Lower lobe of right lung (tissue), 2 donors: Measurements from ENCODE around the gene CIAO2B. TPM values are rescaled to one million over a fixed set of nuclear protein-coding genes. Genes with fewer than 3 reads are reported as not detected.
A peak's percentile ranks its signal among the peaks of the same experiment; 100 is the strongest.

Experiments used
- ATAC-seq, 2 donors: fragments of 200-7000 bp; cut with Tn5 transposase; one replicate each; pipeline ENCODE4 v1.9.1; 2020 to 2022; ENCODE audit warnings: mild to moderate bottlenecking in 2 of 2, moderate library complexity in 2 of 2
- DNase-seq: peaks from one replicate; pipeline ENCODE4 v3.0.0-alpha.2; 2020
- H3K27ac ChIP-seq: fragments of 200-600 bp; one replicate; pipeline ENCODE4 v1.8.0; 2022
- H3K27me3 ChIP-seq: fragments of 200-600 bp; one replicate; pipeline ENCODE4 v1.8.0; 2022; ENCODE audit warnings: low read depth
- H3K36me3 ChIP-seq: fragments of 200-600 bp; one replicate; pipeline ENCODE4 v1.8.0; 2022; ENCODE audit warnings: mild to moderate bottlenecking
- H3K4me1 ChIP-seq: fragments of 200-600 bp; one replicate; pipeline ENCODE4 v1.8.0; 2022
- H3K4me3 ChIP-seq: fragments of 200-600 bp; one replicate; pipeline ENCODE4 v1.8.0; 2022; ENCODE audit warnings: mild to moderate bottlenecking
- H3K9me3 ChIP-seq: fragments of 200-600 bp; one replicate; pipeline ENCODE4 v1.8.0; 2022
- CTCF ChIP-seq: fragments of 200-600 bp; IDR thresholded peaks from one replicate; pipeline ENCODE4 v1.8.0; 2022; ENCODE audit warnings: antibody characterized with exemption, mild to moderate bottlenecking
- intact Hi-C: fragments of 100-400 bp; cut with DNase I; formaldehyde crosslinking; loops from one replicate; pipeline ENCODE4 v1.11.0; 2022
- total RNA-seq: library from RNA; stranded (reverse); fragmentation: NEBNext Ultra II Directional; extraction: Animal tissue kit (Norgen Biotek cat#: 25700); gene quantifications from one replicate; pipeline ENCODE4 v1.2.1, GENCODE V29; 2021
- donor health status: DM: no; HTN: yes; CAD: no; lungs with severe emphysema.

The CIAO2B gene
- total RNA-seq, 1 donor from 2014 or later: 76.8 TPM

- Histone ChIP-seq H3K9me3 (no peaks in the 10 kb centered on the region), H3K36me3 (peaks cover 7% of the 10 kb centered on the region), H3K4me1 (peaks cover 15% of the 10 kb centered on the region), H3K4me3 (no peak overlapping the region), H3K27ac (no peak overlapping the region), H3K27me3 (no peaks in the 10 kb centered on the region)
- DNase-seq: no peak
- intact Hi-C loops: no loop called here
- ATAC-seq: no peak
- TF ChIP-seq CTCF: no peak
These were observed 40.1 kb downstream of the CIAO2B start for GRCh38 chr16:66894055-66894454.

DNA sequence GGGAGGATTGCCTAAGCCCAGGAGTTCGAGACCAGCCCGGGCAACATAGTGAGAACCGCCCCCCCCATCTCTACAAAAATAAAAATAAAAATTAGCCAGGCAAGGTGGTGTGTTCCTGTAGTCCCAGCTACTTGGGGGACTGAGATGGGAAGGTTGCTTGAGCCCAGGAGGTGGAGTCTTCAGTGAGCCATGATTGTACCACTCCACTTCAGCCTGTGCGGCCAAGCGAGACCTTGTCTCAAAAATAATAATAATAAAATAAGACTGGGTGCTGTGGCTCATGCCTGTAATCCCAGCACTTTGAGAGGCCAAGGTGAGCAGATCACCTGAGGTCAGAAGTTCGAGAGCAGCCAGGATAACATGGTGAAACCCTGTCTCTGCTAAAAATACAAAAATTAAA, 42.4 kb downstream of the CIAO2B start:
- no peak for ATAC-seq
- Histone ChIP-seq H3K36me3 (peaks cover 19% of the 10 kb centered on the region), H3K4me3 (no peak overlapping the region), H3K27me3 (no peaks in the 10 kb centered on the region), H3K9me3 (no peaks in the 10 kb centered on the region), H3K4me1 (peaks cover 2% of the 10 kb centered on the region), H3K27ac (no peak overlapping the region)
- DNase-seq: no peak
- intact Hi-C loops: no loop called here
- no peak for TF ChIP-seq CTCF

- H3K4me3 ChIP-seq: no peak overlapping the region
- ATAC-seq (no peak), DNase-seq (no peak)
- H3K4me1 ChIP-seq: peaks cover 6% of the 10 kb centered on the region
- no peak for TF ChIP-seq CTCF
- no peak overlapping the region for H3K27ac ChIP-seq
- intact Hi-C loops: no loop called here
- no peaks in the 10 kb centered on the region for H3K27me3 ChIP-seq
- peaks cover 23% of the 10 kb centered on the region for H3K36me3 ChIP-seq
- no peaks in the 10 kb centered on the region for H3K9me3 ChIP-seq
These were observed 42.8 kb downstream of the CIAO2B start for GRCh38 chr16:66891360-66891759.

DNA sequence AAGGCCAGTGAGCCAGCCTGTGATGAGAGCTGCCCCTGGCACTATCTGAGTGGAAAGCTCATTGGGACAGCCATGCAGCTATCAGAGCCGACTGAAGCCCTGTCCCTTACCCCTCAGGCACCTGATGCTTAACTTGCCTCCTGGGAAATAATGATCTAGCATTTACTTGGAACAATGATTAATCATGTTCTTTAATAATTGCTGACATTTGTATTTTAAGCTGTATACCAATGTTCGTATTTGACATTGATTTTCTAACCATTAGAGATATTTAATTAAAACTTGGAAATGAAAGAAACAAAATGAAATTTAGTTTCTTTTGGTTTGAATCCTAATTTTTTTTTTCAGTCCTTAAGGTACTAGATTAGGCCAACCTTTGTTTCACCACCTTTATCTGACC, 43.4 kb downstream of the CIAO2B start:
- Histone ChIP-seq H3K27ac (no peak overlapping the region), H3K4me1 (peaks cover 12% of the 10 kb centered on the region), H3K27me3 (no peaks in the 10 kb centered on the region), H3K36me3 (peaks cover 27% of the 10 kb centered on the region), H3K9me3 (no peaks in the 10 kb centered on the region), H3K4me3 (no peak overlapping the region)
- intact Hi-C loops: no loop called here
- DNase-seq: no peak
- ATAC-seq: no peak
- TF ChIP-seq CTCF: no peak

- peak; percentile 52 to 56 for ATAC-seq
- peaks cover 39% of the 10 kb centered on the region for H3K36me3 ChIP-seq
- TF ChIP-seq CTCF: no peak
- no peaks in the 10 kb centered on the region for H3K9me3 ChIP-seq
- H3K4me1 ChIP-seq: peaks cover 19% of the 10 kb centered on the region
- intact Hi-C loops: no loop called here
- no peak for DNase-seq
- no peaks in the 10 kb centered on the region for H3K27me3 ChIP-seq
- no peak overlapping the region for H3K27ac ChIP-seq
- H3K4me3 ChIP-seq: no peak overlapping the region
These were observed 44.6 kb downstream of the CIAO2B start for GRCh38 chr16:66889622-66890021.
